ENCODE data around the gene PHKA1. TPM values are rescaled to one million over a fixed set of nuclear protein-coding genes. Genes with fewer than 3 reads are reported as not detected.

PHKA1 gene
- total RNA-seq, 1 donor from 2014 or later = 4.0 TPM

DNA sequence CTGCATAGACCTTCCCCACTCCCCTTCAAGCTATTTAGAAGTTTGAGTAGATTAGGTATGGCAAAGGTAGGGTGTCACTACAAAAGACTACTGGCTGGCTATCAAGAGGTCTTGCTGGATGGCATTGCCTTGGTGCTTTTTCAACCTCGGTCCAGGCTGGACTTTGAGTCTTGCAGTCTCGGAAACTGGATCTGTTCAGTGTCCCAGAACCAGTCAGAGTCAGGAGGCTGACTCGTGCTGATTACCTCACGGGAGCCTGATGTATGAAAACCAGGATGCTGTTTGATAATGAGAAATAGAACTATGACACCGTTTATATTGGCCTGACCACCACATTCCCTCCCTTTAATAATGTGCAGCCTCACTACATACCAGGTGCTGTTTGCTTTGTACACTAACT lies 2.7 kb upstream of the PHKA1 start:
- Mint-ChIP-seq H3K36me3 (ENCODE audit: low read depth, unreplicated experiment) (no peaks in the 10 kb centered on the region), H3K27me3 (ENCODE audit: unreplicated experiment) (peaks cover 3% of the 10 kb centered on the region), H3K27ac (ENCODE audit: unreplicated experiment) (no peak overlapping the region), H3K4me1 (ENCODE audit: unreplicated experiment) (no peaks in the 10 kb centered on the region), H3K4me3 (ENCODE audit: unreplicated experiment) (no peak overlapping the region), H3K9me3 (ENCODE audit: unreplicated experiment) (no peaks in the 10 kb centered on the region)
- TF ChIP-seq, protein P1, sequence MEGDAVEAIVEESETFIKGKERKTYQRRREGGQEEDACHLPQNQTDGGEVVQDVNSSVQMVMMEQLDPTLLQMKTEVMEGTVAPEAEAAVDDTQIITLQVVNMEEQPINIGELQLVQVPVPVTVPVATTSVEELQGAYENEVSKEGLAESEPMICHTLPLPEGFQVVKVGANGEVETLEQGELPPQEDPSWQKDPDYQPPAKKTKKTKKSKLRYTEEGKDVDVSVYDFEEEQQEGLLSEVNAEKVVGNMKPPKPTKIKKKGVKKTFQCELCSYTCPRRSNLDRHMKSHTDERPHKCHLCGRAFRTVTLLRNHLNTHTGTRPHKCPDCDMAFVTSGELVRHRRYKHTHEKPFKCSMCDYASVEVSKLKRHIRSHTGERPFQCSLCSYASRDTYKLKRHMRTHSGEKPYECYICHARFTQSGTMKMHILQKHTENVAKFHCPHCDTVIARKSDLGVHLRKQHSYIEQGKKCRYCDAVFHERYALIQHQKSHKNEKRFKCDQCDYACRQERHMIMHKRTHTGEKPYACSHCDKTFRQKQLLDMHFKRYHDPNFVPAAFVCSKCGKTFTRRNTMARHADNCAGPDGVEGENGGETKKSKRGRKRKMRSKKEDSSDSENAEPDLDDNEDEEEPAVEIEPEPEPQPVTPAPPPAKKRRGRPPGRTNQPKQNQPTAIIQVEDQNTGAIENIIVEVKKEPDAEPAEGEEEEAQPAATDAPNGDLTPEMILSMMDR (IDR thresholded peaks at IDR 0.05; ENCODE audit: unreplicated experiment) = no peak
- DNase-seq (ENCODE audit: low spot score) = no peak

DNA sequence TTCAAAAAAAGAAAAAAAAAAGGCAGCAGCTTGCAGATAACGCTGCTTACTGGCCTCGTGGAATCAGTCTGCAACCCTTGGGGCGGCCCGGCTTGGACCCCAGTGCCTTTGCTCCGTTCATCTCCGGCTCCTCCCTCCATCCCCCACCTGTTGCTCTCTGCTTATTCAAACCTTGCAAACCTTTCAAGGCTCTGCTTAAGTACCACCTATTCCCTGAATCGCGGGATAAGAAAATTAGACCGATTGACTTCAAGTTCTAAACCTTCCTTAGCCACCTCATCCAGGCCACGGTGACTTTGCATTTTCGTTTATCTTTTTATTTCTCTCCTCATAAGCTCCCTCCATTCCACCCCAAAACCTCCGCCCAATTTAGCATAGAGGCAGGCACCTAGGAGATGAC lies 1.4 kb upstream of the PHKA1 start:
- peaks cover 3% of the 10 kb centered on the region for H3K27me3 Mint-ChIP-seq (ENCODE audit: unreplicated experiment)
- no peak for DNase-seq (ENCODE audit: low spot score)
- no peaks in the 10 kb centered on the region for H3K4me1 Mint-ChIP-seq (ENCODE audit: unreplicated experiment)
- H3K36me3 Mint-ChIP-seq (ENCODE audit: low read depth, unreplicated experiment) = no peaks in the 10 kb centered on the region
- no peaks in the 10 kb centered on the region for H3K9me3 Mint-ChIP-seq (ENCODE audit: unreplicated experiment)
- peak overlapping the region; percentile 59 for H3K4me3 Mint-ChIP-seq (ENCODE audit: unreplicated experiment)
- TF ChIP-seq, protein P1 (IDR thresholded peaks at IDR 0.05; ENCODE audit: unreplicated experiment) = no peak
- H3K27ac Mint-ChIP-seq (ENCODE audit: unreplicated experiment) = no peak overlapping the region

DNA sequence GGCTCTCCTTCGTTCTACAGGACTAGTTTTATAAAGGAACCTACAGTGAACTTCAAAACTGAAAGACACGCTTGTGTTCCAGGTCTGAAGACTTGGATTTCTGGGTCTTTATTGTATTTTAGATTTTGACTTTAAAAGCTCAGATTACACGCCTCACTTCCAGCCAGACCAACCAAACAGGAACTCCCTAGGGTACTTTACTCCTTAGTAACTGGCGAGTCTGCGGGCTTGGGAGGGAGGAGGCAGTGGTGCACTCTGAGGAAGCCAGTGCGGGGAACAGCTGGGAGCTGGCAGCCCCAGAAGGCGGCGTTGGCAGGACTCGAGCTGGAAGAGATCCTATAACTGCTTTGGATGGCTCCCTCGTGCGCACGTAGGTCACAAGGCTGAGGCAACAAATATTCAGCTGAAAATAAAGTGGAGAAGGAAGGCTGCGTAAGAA lies 391 bp upstream of the PHKA1 start:
- no peaks in the 10 kb centered on the region for H3K9me3 Mint-ChIP-seq (ENCODE audit: unreplicated experiment)
- TF ChIP-seq, protein P1 (IDR thresholded peaks at IDR 0.05; ENCODE audit: unreplicated experiment) = no peak
- H3K4me1 Mint-ChIP-seq (ENCODE audit: unreplicated experiment) = no peaks in the 10 kb centered on the region
- DNase-seq (ENCODE audit: low spot score) = peak; percentile 36
- H3K27ac Mint-ChIP-seq (ENCODE audit: unreplicated experiment) = no peak overlapping the region
- H3K27me3 Mint-ChIP-seq (ENCODE audit: unreplicated experiment) = peaks cover 3% of the 10 kb centered on the region
- H3K36me3 Mint-ChIP-seq (ENCODE audit: low read depth, unreplicated experiment) = no peaks in the 10 kb centered on the region
- H3K4me3 Mint-ChIP-seq (ENCODE audit: unreplicated experiment) = peak overlapping the region; percentile 83

DNA sequence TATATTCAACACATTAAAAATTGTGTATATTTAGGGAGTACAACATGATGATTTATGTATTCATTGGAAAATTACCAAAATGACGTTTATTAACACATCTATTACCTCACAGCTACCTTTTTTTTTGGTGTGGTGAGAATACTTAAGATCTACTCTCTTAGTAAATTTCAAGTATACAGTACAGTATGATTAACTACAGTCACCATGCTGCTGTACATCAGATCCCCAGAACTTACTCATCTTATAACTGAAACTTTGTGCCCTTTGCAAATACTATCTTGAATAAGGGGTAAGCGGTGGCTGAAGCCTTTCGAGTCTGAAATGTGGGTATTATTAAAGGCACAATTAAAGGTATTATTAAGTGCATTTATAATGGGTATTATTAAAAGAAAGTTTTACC lies 976 bp downstream of the PHKA1 start:
- H3K4me1 Mint-ChIP-seq (ENCODE audit: unreplicated experiment) = no peaks in the 10 kb centered on the region
- no peak overlapping the region for H3K27ac Mint-ChIP-seq (ENCODE audit: unreplicated experiment)
- H3K36me3 Mint-ChIP-seq (ENCODE audit: low read depth, unreplicated experiment) = no peaks in the 10 kb centered on the region
- DNase-seq (ENCODE audit: low spot score) = no peak
- H3K4me3 Mint-ChIP-seq (ENCODE audit: unreplicated experiment) = peak overlapping the region; percentile 85
- H3K27me3 Mint-ChIP-seq (ENCODE audit: unreplicated experiment) = peaks cover 3% of the 10 kb centered on the region
- H3K9me3 Mint-ChIP-seq (ENCODE audit: unreplicated experiment) = no peaks in the 10 kb centered on the region
- TF ChIP-seq, protein P1 (IDR thresholded peaks at IDR 0.05; ENCODE audit: unreplicated experiment) = no peak

DNA sequence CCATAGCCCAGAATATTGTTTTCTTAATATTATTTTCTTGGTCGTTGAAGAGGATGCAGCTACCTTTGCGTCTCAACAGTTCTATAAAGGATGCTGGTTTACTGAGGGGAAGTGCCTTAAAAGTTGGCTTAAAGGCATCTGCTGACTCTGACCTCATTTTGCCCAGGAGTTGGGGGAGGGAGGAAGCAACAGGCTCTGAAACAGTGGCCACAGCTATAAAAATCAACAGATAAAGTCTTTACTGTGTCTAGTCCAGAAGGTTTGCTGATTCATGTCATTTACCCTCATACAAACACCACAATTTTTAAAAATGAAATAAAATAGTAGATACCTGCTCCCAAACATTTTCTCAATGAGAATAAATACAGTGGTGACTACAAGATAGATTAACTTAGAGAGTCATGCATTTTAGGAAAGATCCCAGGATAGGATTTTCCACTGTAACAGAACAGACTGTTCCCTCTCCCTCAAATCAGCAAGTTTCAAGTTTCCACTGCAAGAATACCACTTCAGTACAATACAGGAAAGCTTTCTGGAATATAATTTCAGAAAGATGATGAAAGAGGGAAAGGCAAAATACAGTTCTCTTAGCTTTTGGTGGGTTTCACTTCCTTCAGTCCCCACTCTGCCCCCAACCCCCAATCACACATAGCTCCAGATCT lies 1.9 kb downstream of the PHKA1 start:
- TF ChIP-seq, protein P1 (IDR thresholded peaks at IDR 0.05; ENCODE audit: unreplicated experiment) = no peak
- peaks cover 3% of the 10 kb centered on the region for H3K27me3 Mint-ChIP-seq (ENCODE audit: unreplicated experiment)
- H3K36me3 Mint-ChIP-seq (ENCODE audit: low read depth, unreplicated experiment) = no peaks in the 10 kb centered on the region
- H3K4me3 Mint-ChIP-seq (ENCODE audit: unreplicated experiment) = no peak overlapping the region
- no peak for DNase-seq (ENCODE audit: low spot score)
- H3K9me3 Mint-ChIP-seq (ENCODE audit: unreplicated experiment) = no peaks in the 10 kb centered on the region
- H3K4me1 Mint-ChIP-seq (ENCODE audit: unreplicated experiment) = no peaks in the 10 kb centered on the region
- H3K27ac Mint-ChIP-seq (ENCODE audit: unreplicated experiment) = no peak overlapping the region
